A549 (cell line): Measurements from ENCODE around the gene PEPD. TPM values are rescaled to one million over a fixed set of nuclear protein-coding genes. Genes with fewer than 3 reads are reported as not detected.

Experiments used
- ATAC-seq, 2 experiments: fragments of 200-7000 bp in 1 of 2; fragments of >200 bp in 1 of 2; cut with Nextera tagmentation in 1 of 2; cut with Tn5 transposase in 1 of 2; 3 replicates each; pipeline versions ENCODE4 v1.8.0 to v1.9.1; 2018 to 2020; ENCODE audit warnings: mild to moderate bottlenecking in 1 of 2, moderate library complexity in 1 of 2
- CTCF ChIA-PET: fragments of 300-600 bp; sonication (Branson Sonifier 250); formaldehyde crosslinking; extraction: SDS; loops from one replicate; lab custom pipeline; 2021; ENCODE audit warnings: antibody characterized with exemption, inconsistent platforms; lab: Yijun Ruan, JAX
- POLR2A ChIA-PET: fragments of 350-600 bp; formaldehyde crosslinking; extraction: SDS; loops from one replicate; lab custom pipeline; 2021; ENCODE audit warnings: antibody characterized with exemption, inconsistent platforms; lab: Yijun Ruan, JAX
- DNase-seq, 2 experiments: peaks; one replicate each; pipeline versions ENCODE4 v3.0.0 to v3.0.0-alpha.2; 2011 to 2016; ENCODE audit warnings: low read depth in 1 of 2, low spot score in 1 of 2
- FAIRE-seq: peaks from 2 replicates; lab custom pipeline; 2011; peaks lifted over from hg19 to GRCh38; lab: Jason Lieb, UNC
- H3K27ac ChIP-seq, 2 experiments: fragments of >200 bp; sonication (Bioruptor Twin); formaldehyde crosslinking; 3 replicates each; pipeline ENCODE4 v1.5.1; 2016 to 2017
- H3K4me1 ChIP-seq: fragments of >200 bp; sonication (Bioruptor Twin); formaldehyde crosslinking; 3 replicates; pipeline ENCODE4 v1.6.1; 2016
- H3K4me2 ChIP-seq: fragments of >200 bp; sonication (Bioruptor Twin); formaldehyde crosslinking; 3 replicates; pipeline ENCODE4 v1.6.1; 2016
- H3K4me3 ChIP-seq: fragments of >200 bp; sonication (Bioruptor Twin); formaldehyde crosslinking; 3 replicates; pipeline ENCODE4 v1.5.1; 2016
- H3K9me3 ChIP-seq: fragments of >200 bp; sonication (Bioruptor Twin); formaldehyde crosslinking; 3 replicates; pipeline ENCODE4 v1.6.1; 2016
- FOSL2 ChIP-seq, 2 experiments: fragments of 450-650 bp in 1 of 2; fragments of >200 bp in 1 of 2; sonication (Bioruptor Twin) in 1 of 2; formaldehyde crosslinking; IDR thresholded peaks; 2 replicates each; pipeline versions ENCODE4 v1.5.0 to v1.6.1; 2016 to 2020; ENCODE audit warnings: mild to moderate bottlenecking in 1 of 2, moderate library complexity in 1 of 2
- MAX ChIP-seq: IDR thresholded peaks from 2 replicates; pipeline ENCODE4 v1.6.1; 2012
- POLR2A ChIP-seq: IDR thresholded peaks from 2 replicates; pipeline ENCODE4 v1.6.1; 2012; ENCODE audit warnings: mild to moderate bottlenecking, low read length
- RFX5 ChIP-seq: fragments of 450-650 bp; IDR thresholded peaks from 2 replicates; pipeline ENCODE4 v1.7.1; 2014; ENCODE audit warnings: antibody characterized with exemption, mild to moderate bottlenecking, moderate library complexity
- TFCP2L1 ChIP-seq: fragments of 250-450 bp; sonication (Bioruptor Pico); IDR thresholded peaks from 2 replicates; pipeline ENCODE4 v1.5.0; 2021; ENCODE audit warnings: mild to moderate bottlenecking
- WGBS: methylation state at CpG from one replicate; pipeline ENCODE4 v1.1.6; 2017; ENCODE audit errors: missing lambda C conversion rate; 5-methylcytosine and 5-hydroxymethylcytosine counted together
- polyA plus RNA-seq, 4 experiments: library from polyadenylated mRNA; depleted of rRNA in 3 of 4; stranded (reverse); fragments of >200 nt; fragmentation: RNase III in 1 of 4; extraction: RNeasy Plus Mini Kit Qiagen cat#74134 plus additional on column Dnase treatment in 1 of 4; gene quantifications; 2 replicates in 3 of 4; 3 replicates in 1 of 4; pipeline ENCODE4 v1.2.3, GENCODE V29; 2011 to 2017

The PEPD gene
- polyA plus RNA-seq, 2 of the 4 experiments (the other 2 are of a cell fraction), result 85.5 to 100 TPM

DNA sequence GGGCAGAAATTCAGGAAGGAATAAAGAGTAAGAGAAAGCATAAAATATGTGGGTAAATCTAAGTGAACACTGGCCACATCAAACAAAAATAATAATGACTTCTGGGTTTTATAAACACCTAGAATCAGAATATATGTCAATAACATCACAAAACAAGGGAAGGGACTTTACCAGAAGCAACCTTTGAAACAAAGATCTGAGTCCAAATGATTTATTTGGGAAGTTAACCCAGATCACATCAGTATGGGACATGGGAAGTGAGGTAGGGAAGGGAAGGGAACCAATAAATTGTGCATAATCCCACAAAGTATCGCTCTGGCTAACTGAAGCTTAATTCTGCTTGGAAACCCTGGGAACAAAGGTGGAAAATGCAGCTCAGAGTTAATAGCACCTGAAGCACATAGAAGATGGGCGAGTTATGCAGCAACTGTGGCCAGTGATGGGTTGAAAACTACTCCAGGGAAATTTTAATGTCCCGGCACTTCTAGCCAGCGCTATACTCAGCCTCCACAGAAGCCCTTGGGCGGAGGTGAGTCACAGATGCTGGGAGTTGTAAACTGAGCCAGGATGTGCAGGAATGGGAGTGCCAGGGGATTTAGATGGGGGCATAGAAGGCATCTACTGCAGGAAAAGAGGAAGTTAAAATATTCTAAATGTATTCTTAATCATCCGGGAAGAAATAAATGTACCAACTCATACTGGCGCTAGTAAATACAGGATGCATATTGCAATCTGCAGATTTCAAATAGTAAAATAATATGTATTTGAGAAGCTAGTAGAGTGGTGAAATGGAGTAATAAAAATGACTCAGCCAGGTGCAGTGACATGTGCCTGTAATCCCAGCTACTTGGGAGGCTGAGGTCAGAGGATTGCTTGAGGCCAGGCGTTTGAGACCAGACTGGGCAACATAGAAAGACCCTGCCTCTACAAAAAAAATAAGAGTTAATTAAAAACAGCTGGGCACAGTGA lies 182.3 kb downstream of the PEPD start:
- Histone ChIP-seq H3K4me2 (no peak overlapping the region), H3K27ac (no peak overlapping the region), H3K4me1 (peaks cover 11% of the 10 kb centered on the region; the same call in 2 of the 3 replicates), H3K4me3 (no peak overlapping the region), H3K9me3 (no peaks in the 10 kb centered on the region)
- peak; percentile 94 for FAIRE-seq
- DNase-seq, result no peak
- peak in 1 of 2 experiments; percentile 30; a peak in 1 of 6 replicates for ATAC-seq
- POLR2A ChIA-PET, result interaction anchor here (2.9 kb wide), 1 partner anchor 37 kb away, joined by 9 read pairs; the partner anchor contains the start of gene CEBPA
- CTCF ChIA-PET, result interaction anchor here (1.0 to 1.6 kb wide), 3 partner anchors 30 to 155 kb away, joined by 3 to 5 read pairs (median 4); partner anchors contain the start of gene CEBPA
- TF ChIP-seq MAX, result no peak
- 0 out of 2 replicates have a peak, but pooled peaks have one; percentile 33 for TF ChIP-seq FOSL2 (IDR thresholded peaks at IDR 0.05)
- no peak for TF ChIP-seq FOSL2 (CRISPR knock-in tag; IDR thresholded peaks at IDR 0.05)
- TF ChIP-seq TFCP2L1, result no peak
- TF ChIP-seq RFX5, result no peak
- no peak for TF ChIP-seq POLR2A
- 38% methylated on average over 8 of the region's 8 CpGs for WGBS

Other genes starting within 250 kb of the PEPD start
- 3.5 and 4.3 TPM in 2 replicates for gene CEBPA, start 219.3 kb downstream of the PEPD start, polyA plus RNA-seq (2011; rRNA removed)
- gene CEBPA, start 219.3 kb downstream of the PEPD start, polyA plus RNA-seq (2017; fragmentation: RNase III; extraction: RNeasy Plus Mini Kit Qiagen cat#74134 plus additional on column Dnase treatment), result 6.2 to 6.6 TPM (median 6.3 TPM) in 3 replicates
- 104 and 138 TPM in 2 replicates for gene CEBPG, start 148.1 kb downstream of the PEPD start, polyA plus RNA-seq (2011; rRNA removed)
- 34.0 to 35.7 TPM (median 34.3 TPM) in 3 replicates for gene CEBPG, start 148.1 kb downstream of the PEPD start, polyA plus RNA-seq (2017; fragmentation: RNase III; extraction: RNeasy Plus Mini Kit Qiagen cat#74134 plus additional on column Dnase treatment)
- not detected in 2 replicates for gene CHST8, start 100.2 kb upstream of the PEPD start, polyA plus RNA-seq (2011; rRNA removed)
- gene CHST8, start 100.2 kb upstream of the PEPD start, polyA plus RNA-seq (2017; fragmentation: RNase III; extraction: RNeasy Plus Mini Kit Qiagen cat#74134 plus additional on column Dnase treatment), result not detected in 3 replicates